Calu3 (cell line): ENCODE data around the gene ZNF879. TPM values are rescaled to one million over a fixed set of nuclear protein-coding genes. Genes with fewer than 3 reads are reported as not detected.

Experiments used
- BruUV-seq: library from RNA; stranded (reverse); fragments of 400-500 nt; replicated peaks from 2 replicates; lab custom pipeline; 2021; lab: Mats Ljungman, UMichigan
- CTCF ChIA-PET: fragments of 300-600 bp; sonication (Branson Sonifier 250); formaldehyde crosslinking; loops from one replicate; lab custom pipeline; 2022; ENCODE audit warnings: antibody characterized with exemption; lab: Charles Lee
- DNase-seq: peaks from one replicate; pipeline ENCODE4 v3.0.0; 2022
- H3K27ac Mint-ChIP-seq: one replicate; pipeline ENCODE4 v1.8.0; 2022; ENCODE audit warnings: mixed read lengths; ENCODE audit not compliant: unreplicated experiment
- H3K27me3 Mint-ChIP-seq: one replicate; pipeline ENCODE4 v1.8.0; 2022; ENCODE audit warnings: mixed read lengths; ENCODE audit not compliant: unreplicated experiment
- H3K36me3 Mint-ChIP-seq: one replicate; pipeline ENCODE4 v1.8.0; 2022; ENCODE audit warnings: mild to moderate bottlenecking, moderate library complexity, mixed read lengths; ENCODE audit not compliant: insufficient read depth, unreplicated experiment
- H3K4me1 Mint-ChIP-seq: one replicate; pipeline ENCODE4 v1.8.0; 2022; ENCODE audit warnings: mild to moderate bottlenecking, low read depth, mixed read lengths; ENCODE audit not compliant: unreplicated experiment
- H3K4me3 Mint-ChIP-seq: one replicate; pipeline ENCODE4 v1.8.0; 2022; ENCODE audit warnings: mild to moderate bottlenecking, low read depth, moderate library complexity, mixed read lengths; ENCODE audit not compliant: unreplicated experiment
- H3K9me3 Mint-ChIP-seq: one replicate; pipeline ENCODE4 v1.8.0; 2022; ENCODE audit warnings: low read depth, mixed read lengths; ENCODE audit not compliant: unreplicated experiment
- intact Hi-C: fragments of 100-400 bp; cut with micrococcal nuclease; formaldehyde crosslinking; loops from one replicate; pipeline ENCODE4 v1.10.0; 2022; ENCODE audit not compliant: unreplicated experiment
- total RNA-seq: library from RNA; stranded (reverse); gene quantifications from 2 replicates; pipeline ENCODE4 v1.2.3, GENCODE V29; 2022
- TF ChIP-seq, protein P1 (sequence below): fragments of 200-600 bp; IDR thresholded peaks from one replicate; pipeline ENCODE4 v1.8.0; 2022; ENCODE audit warnings: antibody characterized with exemption; ENCODE audit not compliant: unreplicated experiment

Gene ZNF879
- total RNA-seq, 1 experiment from 2014 or later: 1.4 TPM

DNA sequence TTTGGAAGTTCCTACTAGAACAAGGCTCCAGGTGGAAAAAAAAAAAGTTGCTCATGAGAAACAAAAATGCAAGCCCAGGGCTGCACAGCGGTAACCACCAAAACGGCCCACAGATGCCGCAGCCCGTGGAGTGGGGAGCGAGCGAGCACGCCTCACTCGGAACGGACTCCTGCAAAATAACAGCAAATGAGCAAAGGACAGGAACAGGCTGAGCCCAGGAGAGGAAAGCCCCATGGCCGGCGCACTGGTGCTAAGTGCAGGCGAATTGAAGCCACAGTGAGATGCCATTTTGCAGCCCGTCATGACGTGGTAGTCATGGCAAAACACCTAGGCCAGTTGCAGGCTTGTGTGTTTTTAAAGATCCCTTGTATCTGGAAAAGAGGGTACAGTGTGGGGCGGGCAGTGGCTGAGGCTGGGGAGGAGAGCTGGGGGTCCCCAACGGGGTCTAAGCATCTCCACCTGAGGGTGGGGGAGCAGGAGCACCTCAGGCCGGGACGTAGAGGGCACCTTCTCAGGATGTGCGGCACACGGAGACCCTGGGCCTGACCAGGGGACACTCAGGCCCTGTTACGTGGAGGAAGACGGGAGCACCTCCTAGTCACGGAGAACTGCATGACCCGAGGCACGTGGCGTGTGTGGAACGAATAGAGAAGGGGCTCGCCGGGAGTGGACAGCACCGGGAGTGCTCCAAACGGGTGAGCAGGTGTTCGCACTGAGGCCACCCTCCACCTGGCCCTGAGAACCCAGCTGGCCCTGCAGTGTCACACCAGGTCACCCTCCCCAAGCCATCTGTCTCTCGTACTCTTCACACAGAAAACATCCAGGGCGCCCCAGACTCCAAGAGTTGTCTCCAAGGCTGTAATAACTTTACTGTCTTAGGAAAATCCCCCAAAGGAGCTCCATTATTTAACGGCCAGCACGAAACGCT lies 39.2 kb upstream of the ZNF879 start:
- H3K27ac Mint-ChIP-seq: no peak overlapping the region
- BruUV-seq: no TSS peak
- CTCF ChIA-PET: no interaction called here
- no peaks in the 10 kb centered on the region for H3K36me3 Mint-ChIP-seq
- intact Hi-C loops: no loop called here
- no peaks in the 10 kb centered on the region for H3K27me3 Mint-ChIP-seq
- H3K4me1 Mint-ChIP-seq: no peaks in the 10 kb centered on the region
- no peak for DNase-seq
- TF ChIP-seq, protein P1, sequence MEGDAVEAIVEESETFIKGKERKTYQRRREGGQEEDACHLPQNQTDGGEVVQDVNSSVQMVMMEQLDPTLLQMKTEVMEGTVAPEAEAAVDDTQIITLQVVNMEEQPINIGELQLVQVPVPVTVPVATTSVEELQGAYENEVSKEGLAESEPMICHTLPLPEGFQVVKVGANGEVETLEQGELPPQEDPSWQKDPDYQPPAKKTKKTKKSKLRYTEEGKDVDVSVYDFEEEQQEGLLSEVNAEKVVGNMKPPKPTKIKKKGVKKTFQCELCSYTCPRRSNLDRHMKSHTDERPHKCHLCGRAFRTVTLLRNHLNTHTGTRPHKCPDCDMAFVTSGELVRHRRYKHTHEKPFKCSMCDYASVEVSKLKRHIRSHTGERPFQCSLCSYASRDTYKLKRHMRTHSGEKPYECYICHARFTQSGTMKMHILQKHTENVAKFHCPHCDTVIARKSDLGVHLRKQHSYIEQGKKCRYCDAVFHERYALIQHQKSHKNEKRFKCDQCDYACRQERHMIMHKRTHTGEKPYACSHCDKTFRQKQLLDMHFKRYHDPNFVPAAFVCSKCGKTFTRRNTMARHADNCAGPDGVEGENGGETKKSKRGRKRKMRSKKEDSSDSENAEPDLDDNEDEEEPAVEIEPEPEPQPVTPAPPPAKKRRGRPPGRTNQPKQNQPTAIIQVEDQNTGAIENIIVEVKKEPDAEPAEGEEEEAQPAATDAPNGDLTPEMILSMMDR: no peak
- H3K9me3 Mint-ChIP-seq: peaks cover 25% of the 10 kb centered on the region
- H3K4me3 Mint-ChIP-seq: no peak overlapping the region

GRCh38 chr5:178986326-178986960 lies 37.2 kb upstream of the ZNF879 start:
- Mint-ChIP-seq H3K9me3 (peaks cover 21% of the 10 kb centered on the region), H3K36me3 (no peaks in the 10 kb centered on the region), H3K4me3 (no peak overlapping the region), H3K4me1 (no peaks in the 10 kb centered on the region), H3K27ac (no peak overlapping the region), H3K27me3 (no peaks in the 10 kb centered on the region)
- CTCF ChIA-PET: no interaction called here
- TF ChIP-seq, protein P1: no peak
- DNase-seq: no peak
- no TSS peak for BruUV-seq
- intact Hi-C loops: no loop called here

GRCh38 chr5:178988436-178989220 lies 35.0 kb upstream of the ZNF879 start:
- Mint-ChIP-seq H3K4me1 (no peaks in the 10 kb centered on the region), H3K27me3 (no peaks in the 10 kb centered on the region), H3K36me3 (no peaks in the 10 kb centered on the region), H3K9me3 (peaks cover 26% of the 10 kb centered on the region), H3K27ac (no peak overlapping the region), H3K4me3 (no peak overlapping the region)
- CTCF ChIA-PET: interaction anchor here (0.8 kb wide), 1 partner anchor 90 kb away, joined by 3 read pairs; no protein-coding TSS in a partner anchor
- intact Hi-C loops: no loop called here
- DNase-seq: no peak
- TF ChIP-seq, protein P1: no peak
- BruUV-seq: no TSS peak

- H3K27me3 Mint-ChIP-seq: no peaks in the 10 kb centered on the region
- H3K4me1 Mint-ChIP-seq: no peaks in the 10 kb centered on the region
- H3K9me3 Mint-ChIP-seq: peaks cover 28% of the 10 kb centered on the region
- H3K4me3 Mint-ChIP-seq: no peak overlapping the region
- intact Hi-C loops: no loop called here
- no peak for DNase-seq
- TF ChIP-seq, protein P1: no peak
- H3K27ac Mint-ChIP-seq: no peak overlapping the region
- CTCF ChIA-PET: no interaction called here
- no peaks in the 10 kb centered on the region for H3K36me3 Mint-ChIP-seq
- no TSS peak for BruUV-seq
Observed at GRCh38 chr5:178989311-178989710, 34.3 kb upstream of the ZNF879 start.
